Measurements from ENCODE around the gene MYH6.

MYH6 gene

GRCh38 chr14:23375527-23376251 lies 32.4 kb downstream of the MYH6 start:
- peaks cover 61 to 64% of the 10 kb centered on the region in 2 experiments for H3K27me3 ChIP-seq (ENCODE audit: control insufficient read depth in 1 of 2, insufficient read depth in 1 of 2, low read length in 2 of 2)
- H3K9me3 ChIP-seq (ENCODE audit: control insufficient read depth, low read length): no peaks in the 10 kb centered on the region
- H2AK5ac ChIP-seq (ENCODE audit: low read length, severe bottlenecking): no peak overlapping the region
- no peak overlapping the region for H2BK5ac ChIP-seq (ENCODE audit: low read depth, low read length, poor library complexity, severe bottlenecking)
- H3K27ac ChIP-seq (ENCODE audit: low read length, poor library complexity, severe bottlenecking): no peak overlapping the region
- no peak overlapping the region for H3K14ac ChIP-seq (ENCODE audit: low read length in 2 of 2)
- 90% methylated on average over 21 of the region's 21 CpGs for WGBS
- H3K4me3 ChIP-seq (ENCODE audit: insufficient read depth in 1 of 2, low read depth in 1 of 2, low read length in 2 of 2): no peak overlapping the region
- no peak overlapping the region for H2AFZ ChIP-seq (ENCODE audit: low read depth, low read length)
- no peak overlapping the region for H3K4me2 ChIP-seq (ENCODE audit: low read length, poor library complexity, severe bottlenecking)
- no peak for DNase-seq
- no peaks in the 10 kb centered on the region for H3K4me1 ChIP-seq (ENCODE audit: control insufficient read depth, insufficient read depth, low read depth, low read length)
- H4K91ac ChIP-seq (ENCODE audit: low read length): no peak overlapping the region
- no peaks in the 10 kb centered on the region for H3K79me1 ChIP-seq (replicated peaks; ENCODE audit: low read length, poor library complexity, severe bottlenecking)
- H2BK15ac ChIP-seq (ENCODE audit: low read depth, poor library complexity, severe bottlenecking): no peak overlapping the region
- H2BK120ac ChIP-seq (ENCODE audit: low read depth, low read length): no peak overlapping the region
- H3K23ac ChIP-seq (ENCODE audit: low read length in 2 of 2): no peak overlapping the region
- H3K18ac ChIP-seq (ENCODE audit: low read depth in 1 of 2, low read length in 2 of 2): no peak overlapping the region
- H3K36me3 ChIP-seq (ENCODE audit: control insufficient read depth in 1 of 2, insufficient read depth in 2 of 2, low read depth in 1 of 2, low read length in 2 of 2): no peaks in the 10 kb centered on the region
- H3K4ac ChIP-seq (ENCODE audit: low read depth in 1 of 2, low read length in 2 of 2): no peak overlapping the region
- no peak overlapping the region for H3K9ac ChIP-seq (ENCODE audit: low read length)
- H4K8ac ChIP-seq (ENCODE audit: low read length): no peak overlapping the region
- no peak overlapping the region for H2BK12ac ChIP-seq (ENCODE audit: low read length in 2 of 2)

GRCh38 chr14:23373041-23373440 lies 35.0 kb downstream of the MYH6 start:
- no peak overlapping the region for H3K23ac ChIP-seq (ENCODE audit: low read length in 2 of 2)
- H2BK15ac ChIP-seq (ENCODE audit: low read depth, poor library complexity, severe bottlenecking): no peak overlapping the region
- H2BK5ac ChIP-seq (ENCODE audit: low read depth, low read length, poor library complexity, severe bottlenecking): no peak overlapping the region
- H3K4me2 ChIP-seq (ENCODE audit: low read length, poor library complexity, severe bottlenecking): no peak overlapping the region
- H3K4me1 ChIP-seq (ENCODE audit: control insufficient read depth, insufficient read depth, low read depth, low read length): no peaks in the 10 kb centered on the region
- H2AFZ ChIP-seq (ENCODE audit: low read depth, low read length): no peak overlapping the region
- H3K4me3 ChIP-seq (ENCODE audit: insufficient read depth in 1 of 2, low read depth in 1 of 2, low read length in 2 of 2): no peak overlapping the region
- peak overlapping the region in 1 of 2 experiments; percentile 6 for H3K14ac ChIP-seq (ENCODE audit: low read length in 2 of 2)
- no peaks in the 10 kb centered on the region for H3K36me3 ChIP-seq (ENCODE audit: control insufficient read depth in 1 of 2, insufficient read depth in 2 of 2, low read depth in 1 of 2, low read length in 2 of 2)
- no peak overlapping the region for H4K91ac ChIP-seq (ENCODE audit: low read length)
- no peak overlapping the region for H2AK5ac ChIP-seq (ENCODE audit: low read length, severe bottlenecking)
- no peak overlapping the region for H2BK120ac ChIP-seq (ENCODE audit: low read depth, low read length)
- no peak overlapping the region for H3K27ac ChIP-seq (ENCODE audit: low read length, poor library complexity, severe bottlenecking)
- no peak overlapping the region for H3K9ac ChIP-seq (ENCODE audit: low read length)
- no peak overlapping the region for H3K4ac ChIP-seq (ENCODE audit: low read depth in 1 of 2, low read length in 2 of 2)
- no peak overlapping the region for H4K8ac ChIP-seq (ENCODE audit: low read length)
- H2BK12ac ChIP-seq (ENCODE audit: low read length in 2 of 2): no peak overlapping the region
- DNase-seq: no peak
- peaks cover 58 to 65% of the 10 kb centered on the region in 2 experiments for H3K27me3 ChIP-seq (ENCODE audit: control insufficient read depth in 1 of 2, insufficient read depth in 1 of 2, low read length in 2 of 2)
- H3K18ac ChIP-seq (ENCODE audit: low read depth in 1 of 2, low read length in 2 of 2): no peak overlapping the region
- no peaks in the 10 kb centered on the region for H3K79me1 ChIP-seq (replicated peaks; ENCODE audit: low read length, poor library complexity, severe bottlenecking)
- 65% methylated on average over 3 of the region's 3 CpGs for WGBS
- no peaks in the 10 kb centered on the region for H3K9me3 ChIP-seq (ENCODE audit: control insufficient read depth, low read length)

- Histone ChIP-seq H3K79me1 (replicated peaks; ENCODE audit: low read length, poor library complexity, severe bottlenecking) (no peaks in the 10 kb centered on the region), H3K4me1 (ENCODE audit: control insufficient read depth, insufficient read depth, low read depth, low read length) (no peaks in the 10 kb centered on the region), H2AK5ac (ENCODE audit: low read length, severe bottlenecking) (no peak within 1 kb of the TSS), H2BK5ac (ENCODE audit: low read depth, low read length, poor library complexity, severe bottlenecking) (no peak within 1 kb of the TSS), H3K4ac (ENCODE audit: low read depth in 1 of 2, low read length in 2 of 2) (no peak within 1 kb of the TSS), H3K23ac (ENCODE audit: low read length in 2 of 2) (no peak within 1 kb of the TSS), H3K9ac (ENCODE audit: low read length) (no peak within 1 kb of the TSS), H3K36me3 (ENCODE audit: control insufficient read depth in 1 of 2, insufficient read depth in 2 of 2, low read depth in 1 of 2, low read length in 2 of 2) (no peaks in the 10 kb centered on the region), H2BK12ac (ENCODE audit: low read length in 2 of 2) (no peak within 1 kb of the TSS), H3K27me3 (ENCODE audit: control insufficient read depth in 1 of 2, insufficient read depth in 1 of 2, low read length in 2 of 2) (peaks cover 58 to 64% of the 10 kb centered on the region in 2 experiments), H3K4me3 (ENCODE audit: insufficient read depth in 1 of 2, low read depth in 1 of 2, low read length in 2 of 2) (no peak within 1 kb of the TSS), H2BK15ac (ENCODE audit: low read depth, poor library complexity, severe bottlenecking) (no peak within 1 kb of the TSS), H3K27ac (ENCODE audit: low read length, poor library complexity, severe bottlenecking) (no peak within 1 kb of the TSS), H3K14ac (ENCODE audit: low read length in 2 of 2) (peak within 1 kb of the TSS in 1 of 2 experiments; percentile 6), H3K4me2 (ENCODE audit: low read length, poor library complexity, severe bottlenecking) (no peak within 1 kb of the TSS), H2BK120ac (ENCODE audit: low read depth, low read length) (no peak within 1 kb of the TSS), H4K8ac (ENCODE audit: low read length) (no peak within 1 kb of the TSS), H3K18ac (ENCODE audit: low read depth in 1 of 2, low read length in 2 of 2) (no peak within 1 kb of the TSS), H4K91ac (ENCODE audit: low read length) (no peak within 1 kb of the TSS), H3K9me3 (ENCODE audit: control insufficient read depth, low read length) (no peaks in the 10 kb centered on the region), H2AFZ (ENCODE audit: low read depth, low read length) (no peak within 1 kb of the TSS)
- WGBS: 79% methylated on average over 2 of the region's 2 CpGs
- no peak for DNase-seq
Measured at GRCh38 chr14:23372509-23372908, 35.6 kb downstream of the MYH6 start, which contains the start of gene IL25. Gene IL25, plus strand, starts transcription at chr14:23372809.

GRCh38 chr14:23371865-23372264 lies 36.2 kb downstream of the MYH6 start:
- Histone ChIP-seq H3K18ac (ENCODE audit: low read depth in 1 of 2, low read length in 2 of 2) (no peak overlapping the region), H4K91ac (ENCODE audit: low read length) (no peak overlapping the region), H3K9me3 (ENCODE audit: control insufficient read depth, low read length) (no peaks in the 10 kb centered on the region), H4K8ac (ENCODE audit: low read length) (no peak overlapping the region), H2BK120ac (ENCODE audit: low read depth, low read length) (no peak overlapping the region), H2BK5ac (ENCODE audit: low read depth, low read length, poor library complexity, severe bottlenecking) (no peak overlapping the region), H3K27ac (ENCODE audit: low read length, poor library complexity, severe bottlenecking) (no peak overlapping the region), H3K9ac (ENCODE audit: low read length) (no peak overlapping the region), H3K4ac (ENCODE audit: low read depth in 1 of 2, low read length in 2 of 2) (no peak overlapping the region), H3K27me3 (ENCODE audit: control insufficient read depth in 1 of 2, insufficient read depth in 1 of 2, low read length in 2 of 2) (peaks cover 58% of the 10 kb centered on the region in 2 experiments), H2AFZ (ENCODE audit: low read depth, low read length) (no peak overlapping the region), H2BK12ac (ENCODE audit: low read length in 2 of 2) (no peak overlapping the region), H3K4me3 (ENCODE audit: insufficient read depth in 1 of 2, low read depth in 1 of 2, low read length in 2 of 2) (no peak overlapping the region), H3K4me2 (ENCODE audit: low read length, poor library complexity, severe bottlenecking) (no peak overlapping the region), H3K36me3 (ENCODE audit: control insufficient read depth in 1 of 2, insufficient read depth in 2 of 2, low read depth in 1 of 2, low read length in 2 of 2) (no peaks in the 10 kb centered on the region), H3K4me1 (ENCODE audit: control insufficient read depth, insufficient read depth, low read depth, low read length) (peaks cover under 1% of the 10 kb centered on the region), H2BK15ac (ENCODE audit: low read depth, poor library complexity, severe bottlenecking) (no peak overlapping the region), H3K23ac (ENCODE audit: low read length in 2 of 2) (no peak overlapping the region), H3K14ac (ENCODE audit: low read length in 2 of 2) (no peak overlapping the region), H3K79me1 (replicated peaks; ENCODE audit: low read length, poor library complexity, severe bottlenecking) (no peaks in the 10 kb centered on the region), H2AK5ac (ENCODE audit: low read length, severe bottlenecking) (no peak overlapping the region)
- WGBS: 100% methylated on average over 1 of the region's 1 CpG
- DNase-seq: no peak
